Left lobe of liver (tissue), 2 donors: ENCODE results near the gene MICAL3. TPM values are rescaled to one million over a fixed set of nuclear protein-coding genes. Genes with fewer than 3 reads are reported as not detected.
A peak's percentile ranks its signal among the peaks of the same experiment; 100 is the strongest.

Experiments used
- ATAC-seq: fragments of 200-7000 bp; cut with Tn5 transposase; one replicate; pipeline ENCODE4 v1.9.1; 2020; ENCODE audit warnings: mild to moderate bottlenecking, moderate library complexity
- DNase-seq: peaks from one replicate; pipeline ENCODE4 v3.0.0-alpha.2; 2020; ENCODE audit warnings: low spot score
- total RNA-seq: library from RNA; stranded (reverse); gene quantifications from one replicate; pipeline ENCODE4 v1.2.1, GENCODE V29; 2021
- donor health status: DM: no; HTN: no; CAD: no; lungs with moderate emphysema.
- donor health status: DM: no; HTN: yes; CAD: no.

Gene MICAL3
- total RNA-seq, 1 donor from 2014 or later: 75.3 TPM

- DNase-seq: no peak
- no peak for ATAC-seq
Measured at GRCh38 chr22:17804331-17805080, 219.9 kb downstream of the MICAL3 start.

DNA sequence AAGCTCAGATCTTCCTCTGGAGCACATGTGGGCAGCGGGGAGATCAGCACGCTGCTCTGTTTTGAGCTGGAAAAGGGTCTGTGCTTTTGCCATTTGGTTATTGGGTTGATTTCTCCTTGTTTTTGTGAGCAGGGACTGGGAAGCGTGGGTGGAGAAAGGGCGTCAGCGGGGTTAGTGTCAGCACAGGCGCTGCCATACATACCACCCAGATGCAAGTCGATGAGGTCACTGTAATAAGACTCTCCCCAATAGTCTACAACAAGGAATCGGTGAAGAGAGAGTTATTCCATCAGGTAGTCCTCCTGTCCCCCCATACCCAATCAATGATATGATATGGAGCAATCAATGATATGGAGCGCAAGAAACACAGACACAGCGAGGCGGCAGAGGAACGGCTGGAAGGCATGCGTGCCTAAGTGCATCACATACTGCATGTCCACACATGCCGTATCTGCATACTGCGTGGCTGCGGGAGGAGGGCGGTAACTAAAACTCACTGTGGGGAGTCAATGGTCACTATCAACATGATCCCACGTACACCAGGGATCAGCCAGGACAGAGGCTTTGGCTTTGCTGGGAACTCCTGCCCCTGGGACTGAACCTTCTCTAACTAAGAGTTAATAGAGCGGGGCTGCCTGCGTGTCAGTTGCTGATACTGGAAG is 220.6 kb downstream of the MICAL3 start:
- ATAC-seq: no peak

DNA sequence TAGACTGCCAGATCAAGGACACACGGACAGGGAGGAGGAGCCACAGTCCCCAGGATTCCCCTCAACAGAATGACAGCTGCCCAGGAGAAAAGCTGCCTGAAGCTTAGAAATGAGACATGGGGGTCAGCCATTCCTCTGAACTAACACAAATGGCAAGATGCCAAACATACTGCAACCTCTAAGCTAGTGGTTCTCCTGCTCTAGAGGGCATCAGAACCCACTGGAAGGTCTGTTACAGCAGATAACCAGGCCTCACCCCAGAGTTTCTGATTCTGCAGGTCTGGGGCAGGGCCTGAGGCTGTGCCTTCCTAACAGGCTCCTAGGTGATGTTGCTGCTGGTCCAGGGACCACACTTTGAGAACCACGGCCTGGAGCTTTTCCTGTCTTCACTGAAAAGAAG is 221.5 kb downstream of the MICAL3 start:
- DNase-seq (no peak), ATAC-seq (no peak)

More for the DNA sequence above, 220.6 kb downstream of the MICAL3 start:
- DNase-seq: no peak

DNA sequence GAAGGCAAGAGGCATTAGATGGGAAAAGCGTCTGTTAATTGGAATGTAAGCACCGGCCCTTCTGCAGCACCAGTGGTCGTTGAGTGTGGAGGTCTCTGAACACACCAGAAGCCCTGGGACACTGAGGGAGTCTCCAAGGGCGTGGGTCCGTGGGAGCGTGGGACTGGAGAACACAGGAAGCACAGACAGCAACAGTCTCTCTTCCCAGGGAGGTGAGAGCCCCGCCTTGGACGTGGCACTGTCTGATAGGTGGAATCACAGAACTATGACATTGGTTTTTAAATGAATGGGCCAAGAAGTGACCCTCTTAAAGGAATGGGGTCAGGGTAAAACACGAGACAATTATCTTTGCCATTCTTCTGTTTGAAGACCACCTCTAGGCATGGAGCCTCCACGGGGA is 221.9 kb downstream of the MICAL3 start:
- ATAC-seq (no peak), DNase-seq (no peak)

- no peak for DNase-seq
- no peak for ATAC-seq
Measured at GRCh38 chr22:17797721-17798559, 226.4 kb downstream of the MICAL3 start.

GRCh38 chr22:17796695-17797094 is 227.7 kb downstream of the MICAL3 start:
- no peak for ATAC-seq

GRCh38 chr22:17795661-17796548 is 228.5 kb downstream of the MICAL3 start:
- DNase-seq (peak; percentile 68), ATAC-seq (peak; percentile 46)

More at GRCh38 chr22:17796695-17797094, 227.7 kb downstream of the MICAL3 start:
- no peak for DNase-seq

DNA sequence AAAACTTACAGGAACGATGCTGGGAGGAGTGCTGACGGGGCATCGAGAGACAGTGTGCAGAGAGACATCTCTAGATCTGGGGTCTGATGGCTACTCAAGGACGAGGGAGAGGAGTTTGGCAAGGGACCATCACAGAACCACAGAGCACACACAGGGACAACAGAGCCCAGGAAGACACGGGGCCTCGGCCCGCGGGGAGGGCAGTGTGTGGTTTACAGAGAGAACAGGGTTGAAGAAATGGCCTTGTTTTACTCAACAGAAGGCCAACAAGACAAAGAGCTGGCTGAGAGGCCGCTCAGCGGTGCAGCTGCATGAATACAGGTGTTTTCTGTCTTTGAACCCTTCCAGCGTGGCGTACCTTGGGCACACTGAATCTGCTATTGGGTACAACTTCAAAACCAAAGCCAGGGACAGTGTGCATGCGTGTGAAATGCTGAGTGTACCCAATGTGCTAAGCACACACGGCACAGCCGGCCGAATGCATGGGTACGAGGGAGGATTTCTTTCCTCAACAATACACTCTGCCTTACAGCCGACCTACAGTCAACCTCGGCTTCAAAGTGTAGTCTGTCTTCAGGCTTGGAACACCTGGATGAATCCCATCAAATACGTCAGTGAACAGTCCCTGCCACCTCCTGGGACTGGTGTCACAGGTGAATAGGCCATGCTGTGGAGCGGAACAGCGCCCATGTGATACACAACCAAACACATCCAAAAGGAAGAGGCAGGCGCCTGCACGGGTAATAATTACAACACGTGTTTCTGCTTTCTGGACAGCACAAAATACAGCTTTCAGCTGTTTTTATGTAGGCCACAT is 229.4 kb downstream of the MICAL3 start:
- ATAC-seq: no peak
- DNase-seq: no peak

DNA sequence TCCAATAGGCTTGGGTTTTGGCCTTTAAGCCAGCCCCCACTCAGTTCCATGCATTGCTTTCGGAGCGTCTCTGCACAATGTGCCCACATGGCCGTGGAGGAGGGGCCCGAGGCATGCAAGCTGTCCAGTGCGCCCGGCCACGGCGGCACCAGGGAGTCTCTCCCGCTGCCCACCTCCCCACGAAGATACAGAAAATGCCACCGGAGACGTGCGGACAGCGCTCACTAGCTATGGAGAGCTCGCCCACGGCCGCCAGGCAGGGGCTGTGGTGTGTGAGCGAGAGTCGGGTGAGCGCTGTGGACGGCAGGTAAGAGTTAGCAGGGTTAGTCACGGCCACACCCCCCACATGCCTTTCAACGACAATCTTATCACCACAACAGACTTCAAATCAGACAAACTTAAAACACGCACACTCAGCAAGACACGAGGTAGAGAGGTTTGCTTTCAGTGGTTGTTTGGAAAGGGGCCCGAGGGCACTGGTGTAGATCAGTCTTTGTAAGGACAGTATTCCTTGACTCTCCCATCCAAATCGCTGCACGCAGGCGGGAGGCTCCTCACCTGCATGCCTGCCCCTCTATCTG is 231.4 kb downstream of the MICAL3 start:
- DNase-seq: no peak
- ATAC-seq: no peak

DNA sequence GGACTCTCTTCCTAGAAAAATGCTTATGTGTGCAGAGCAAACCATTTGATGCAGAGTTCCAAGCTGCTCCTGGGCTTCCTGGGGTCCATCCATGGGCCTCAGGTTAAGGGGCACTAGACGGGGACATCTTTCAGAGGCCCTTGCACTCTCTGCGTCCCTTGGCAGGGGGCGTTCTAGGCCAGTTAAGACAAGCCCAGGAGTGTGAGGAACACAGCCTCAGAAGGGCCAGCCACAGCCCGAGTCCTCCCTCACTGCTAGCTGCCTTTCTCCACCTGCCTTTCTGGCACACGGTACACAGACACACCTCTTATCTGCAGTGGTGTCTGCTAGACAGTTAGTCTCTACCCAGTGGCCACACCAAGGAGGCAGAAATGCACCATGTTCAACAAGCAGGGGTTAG is 232.1 kb downstream of the MICAL3 start:
- DNase-seq: no peak
- ATAC-seq: no peak

DNA sequence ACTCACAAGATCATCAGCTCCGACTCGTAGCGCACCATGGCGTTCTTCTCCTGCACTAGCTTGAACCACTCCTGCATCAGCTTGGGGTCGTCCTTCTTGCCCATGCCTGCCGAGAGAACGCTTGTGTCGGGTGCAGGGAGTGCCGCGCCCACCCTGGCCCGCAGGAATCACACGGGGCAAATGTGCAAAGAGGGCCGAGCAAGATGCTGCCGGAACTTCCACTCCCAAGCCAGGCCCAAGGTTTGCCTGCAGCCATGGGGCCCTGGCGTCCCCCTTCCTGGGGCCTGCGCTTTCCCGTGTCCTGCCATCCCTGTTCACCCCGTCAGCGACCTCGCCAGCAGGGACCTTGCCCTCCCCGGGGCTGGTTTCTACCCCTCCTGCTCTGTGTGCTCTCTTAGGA is 233.2 kb downstream of the MICAL3 start:
- ATAC-seq (no peak), DNase-seq (no peak)

- ATAC-seq (no peak), DNase-seq (no peak)
Measured at GRCh38 chr22:17789379-17790200, 234.8 kb downstream of the MICAL3 start.

- DNase-seq: no peak
- ATAC-seq: no peak
Measured at GRCh38 chr22:17788528-17789378, 235.6 kb downstream of the MICAL3 start.

GRCh38 chr22:17787716-17788330 is 236.5 kb downstream of the MICAL3 start:
- no peak for DNase-seq
- ATAC-seq: no peak

DNA sequence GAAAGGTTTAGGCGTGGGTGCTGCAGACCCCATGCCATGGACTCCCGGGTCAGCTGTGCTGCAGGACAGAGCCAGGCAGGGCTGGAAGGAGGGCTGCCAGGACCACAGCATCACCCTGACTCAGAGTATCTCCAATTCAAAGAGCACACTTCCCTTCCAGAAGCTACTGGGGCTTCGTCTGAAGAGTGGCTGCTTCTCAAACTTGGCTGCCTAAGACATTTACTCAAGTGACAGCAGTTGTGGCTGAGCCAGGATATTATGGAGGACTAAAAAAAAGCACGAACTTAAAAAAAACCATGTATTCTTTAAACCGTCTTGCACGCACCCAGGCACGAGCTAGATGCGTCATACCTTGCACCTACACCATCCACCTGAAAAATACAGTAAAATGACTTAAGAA is 237.1 kb downstream of the MICAL3 start:
- DNase-seq (no peak), ATAC-seq (peak; percentile 3)

DNA sequence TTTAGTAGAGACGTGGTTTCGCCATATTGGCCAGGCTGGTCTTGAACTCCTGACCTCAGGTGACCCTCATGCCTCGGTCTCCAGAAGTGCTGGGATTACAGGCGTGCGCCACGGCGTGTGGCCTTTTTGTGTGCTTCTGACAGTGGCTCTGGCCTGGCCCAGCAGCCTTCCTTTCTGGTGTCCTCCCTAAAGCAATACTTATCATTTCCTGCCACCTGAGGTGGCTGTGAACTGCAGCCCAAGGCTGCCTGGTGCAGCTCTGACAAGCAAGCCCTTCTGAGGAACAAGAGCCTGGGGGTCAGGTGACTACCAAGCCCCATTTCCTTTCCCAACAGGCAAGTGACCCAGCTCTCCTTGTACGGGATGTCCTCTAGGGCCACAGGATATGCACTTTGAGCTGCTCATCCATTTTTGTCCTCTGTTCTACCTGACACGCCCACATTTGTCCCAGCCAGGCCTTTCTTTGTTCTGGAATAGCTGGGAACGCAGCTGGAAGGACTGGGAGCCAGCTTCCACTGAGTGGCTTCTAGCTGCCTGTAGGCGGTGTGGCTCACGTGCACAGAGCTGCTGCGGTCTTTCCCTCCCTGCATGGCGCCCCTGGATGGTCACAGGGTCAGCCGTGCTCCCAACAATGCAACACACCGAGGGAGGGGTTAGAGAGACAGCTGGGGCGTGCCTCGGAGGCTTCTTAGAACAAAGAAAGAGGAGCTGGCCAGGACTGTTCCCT is 237.8 kb downstream of the MICAL3 start:
- peak; percentile 85 for DNase-seq

More for the DNA sequence above, 237.8 kb downstream of the MICAL3 start:
- ATAC-seq: peak; percentile 72
